Fibroblast of pulmonary artery (primary cell): ENCODE results near the gene OSBP2.
"Not testable (repeated sequence)": the region's sequence is repeated elsewhere in the genome, so short reads cannot be mapped to it uniquely, and the experiment has no call there.

Experiments
- DNase-seq: peaks from one replicate; pipeline ENCODE4 v3.0.0-alpha.2; 2010; ENCODE audit warnings: low read depth
- H3K4me3 ChIP-seq: replicated peaks from 2 replicates; pipeline ENCODE4 v1.5.1; 2011; ENCODE audit warnings: low read depth, mild to moderate bottlenecking, control low read depth, low read length, moderate library complexity
- CTCF ChIP-seq: IDR thresholded peaks from 2 replicates; pipeline ENCODE4 v1.5.1; 2011; ENCODE audit warnings: mild to moderate bottlenecking, control low read depth, low read length, inconsistent platforms; ENCODE audit errors: missing control alignments

The OSBP2 gene

GRCh38 chr22:30763815-30764673 lies 69.4 kb downstream of the OSBP2 start:
- H3K4me3 ChIP-seq, result no peak overlapping the region
- peak; percentile 88 for DNase-seq
- TF ChIP-seq CTCF, result peak; percentile 72

GRCh38 chr22:30767661-30768060 lies 73.0 kb downstream of the OSBP2 start:
- TF ChIP-seq CTCF, result no peak
- H3K4me3 ChIP-seq, result no peak overlapping the region
- no peak for DNase-seq

- no peak for DNase-seq
- no peak overlapping the region for H3K4me3 ChIP-seq
- TF ChIP-seq CTCF, result no peak
Observed at GRCh38 chr22:30770716-30771115, 76.0 kb downstream of the OSBP2 start.

GRCh38 chr22:30773919-30774318 lies 79.2 kb downstream of the OSBP2 start:
- TF ChIP-seq CTCF, result no peak

GRCh38 chr22:30774566-30774965 lies 79.9 kb downstream of the OSBP2 start:
- TF ChIP-seq CTCF, result no peak
- no peak overlapping the region for H3K4me3 ChIP-seq
- no peak for DNase-seq

More at GRCh38 chr22:30773919-30774318, 79.2 kb downstream of the OSBP2 start:
- no peak for DNase-seq
- no peak overlapping the region for H3K4me3 ChIP-seq

GRCh38 chr22:30776476-30776875 lies 81.8 kb downstream of the OSBP2 start:
- TF ChIP-seq CTCF, result no peak
- H3K4me3 ChIP-seq, result no peak overlapping the region
- no peak for DNase-seq

- DNase-seq, H3K4me3 ChIP-seq: not testable (repeated sequence)
Observed at GRCh38 chr22:30777146-30777545, 82.5 kb downstream of the OSBP2 start.
